ENCODE data around the gene CYFIP1. TPM values are rescaled to one million over a fixed set of nuclear protein-coding genes. Genes with fewer than 3 reads are reported as not detected.

The CYFIP1 gene
- total and polyA plus RNA-seq, 2 of the 8 experiments (the other 6 are each of a cell fraction or from before 2014, with no cell fraction given), result 38.6 to 81.7 TPM

DNA sequence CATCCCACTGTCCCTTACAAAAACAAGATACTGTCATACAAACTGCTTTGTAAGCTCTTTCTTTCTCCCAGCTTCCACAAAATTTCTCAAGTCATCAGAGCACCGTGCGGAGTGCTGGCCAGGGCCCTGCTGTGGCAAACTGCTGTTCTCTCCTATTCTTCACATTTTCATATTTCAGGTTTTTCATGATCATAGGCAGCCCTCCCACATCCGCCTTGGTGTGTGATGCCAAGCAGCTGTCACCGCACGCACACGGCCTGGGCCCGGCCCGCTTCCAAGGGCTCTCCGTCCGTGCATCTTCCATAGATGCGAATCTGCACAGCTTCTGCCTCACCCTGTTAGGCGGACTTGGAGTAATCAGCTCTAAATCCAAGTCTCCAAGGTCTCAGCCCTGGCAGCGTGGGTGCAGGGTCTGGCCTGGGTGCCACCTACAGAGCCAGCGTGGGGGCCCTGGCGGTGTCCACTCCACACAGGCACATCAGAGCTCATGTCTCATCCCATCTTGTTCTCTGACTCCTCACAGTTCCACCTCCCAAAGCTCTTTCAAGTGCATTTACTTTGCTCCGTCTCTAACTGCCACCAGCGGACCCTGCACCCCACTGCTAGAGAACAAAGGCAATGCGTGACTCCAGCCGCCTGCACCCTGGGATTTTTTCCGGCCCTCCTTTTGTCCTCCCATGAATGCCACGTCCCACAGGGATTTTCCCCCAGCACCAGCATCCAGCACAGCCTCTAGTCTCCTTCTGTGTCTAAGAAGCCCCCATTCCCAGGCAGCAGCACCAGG is 27.2 kb downstream of the CYFIP1 start (continued):
- TF ChIP-seq EP300 (IDR thresholded peaks at IDR 0.05; ENCODE audit: borderline replicate concordance in 1 of 2, low read depth in 2 of 2, low read length in 2 of 2), result peak in 1 of 2 experiments; percentile 56; a peak in 1 of 3 replicates
- TF ChIP-seq, protein P1, sequence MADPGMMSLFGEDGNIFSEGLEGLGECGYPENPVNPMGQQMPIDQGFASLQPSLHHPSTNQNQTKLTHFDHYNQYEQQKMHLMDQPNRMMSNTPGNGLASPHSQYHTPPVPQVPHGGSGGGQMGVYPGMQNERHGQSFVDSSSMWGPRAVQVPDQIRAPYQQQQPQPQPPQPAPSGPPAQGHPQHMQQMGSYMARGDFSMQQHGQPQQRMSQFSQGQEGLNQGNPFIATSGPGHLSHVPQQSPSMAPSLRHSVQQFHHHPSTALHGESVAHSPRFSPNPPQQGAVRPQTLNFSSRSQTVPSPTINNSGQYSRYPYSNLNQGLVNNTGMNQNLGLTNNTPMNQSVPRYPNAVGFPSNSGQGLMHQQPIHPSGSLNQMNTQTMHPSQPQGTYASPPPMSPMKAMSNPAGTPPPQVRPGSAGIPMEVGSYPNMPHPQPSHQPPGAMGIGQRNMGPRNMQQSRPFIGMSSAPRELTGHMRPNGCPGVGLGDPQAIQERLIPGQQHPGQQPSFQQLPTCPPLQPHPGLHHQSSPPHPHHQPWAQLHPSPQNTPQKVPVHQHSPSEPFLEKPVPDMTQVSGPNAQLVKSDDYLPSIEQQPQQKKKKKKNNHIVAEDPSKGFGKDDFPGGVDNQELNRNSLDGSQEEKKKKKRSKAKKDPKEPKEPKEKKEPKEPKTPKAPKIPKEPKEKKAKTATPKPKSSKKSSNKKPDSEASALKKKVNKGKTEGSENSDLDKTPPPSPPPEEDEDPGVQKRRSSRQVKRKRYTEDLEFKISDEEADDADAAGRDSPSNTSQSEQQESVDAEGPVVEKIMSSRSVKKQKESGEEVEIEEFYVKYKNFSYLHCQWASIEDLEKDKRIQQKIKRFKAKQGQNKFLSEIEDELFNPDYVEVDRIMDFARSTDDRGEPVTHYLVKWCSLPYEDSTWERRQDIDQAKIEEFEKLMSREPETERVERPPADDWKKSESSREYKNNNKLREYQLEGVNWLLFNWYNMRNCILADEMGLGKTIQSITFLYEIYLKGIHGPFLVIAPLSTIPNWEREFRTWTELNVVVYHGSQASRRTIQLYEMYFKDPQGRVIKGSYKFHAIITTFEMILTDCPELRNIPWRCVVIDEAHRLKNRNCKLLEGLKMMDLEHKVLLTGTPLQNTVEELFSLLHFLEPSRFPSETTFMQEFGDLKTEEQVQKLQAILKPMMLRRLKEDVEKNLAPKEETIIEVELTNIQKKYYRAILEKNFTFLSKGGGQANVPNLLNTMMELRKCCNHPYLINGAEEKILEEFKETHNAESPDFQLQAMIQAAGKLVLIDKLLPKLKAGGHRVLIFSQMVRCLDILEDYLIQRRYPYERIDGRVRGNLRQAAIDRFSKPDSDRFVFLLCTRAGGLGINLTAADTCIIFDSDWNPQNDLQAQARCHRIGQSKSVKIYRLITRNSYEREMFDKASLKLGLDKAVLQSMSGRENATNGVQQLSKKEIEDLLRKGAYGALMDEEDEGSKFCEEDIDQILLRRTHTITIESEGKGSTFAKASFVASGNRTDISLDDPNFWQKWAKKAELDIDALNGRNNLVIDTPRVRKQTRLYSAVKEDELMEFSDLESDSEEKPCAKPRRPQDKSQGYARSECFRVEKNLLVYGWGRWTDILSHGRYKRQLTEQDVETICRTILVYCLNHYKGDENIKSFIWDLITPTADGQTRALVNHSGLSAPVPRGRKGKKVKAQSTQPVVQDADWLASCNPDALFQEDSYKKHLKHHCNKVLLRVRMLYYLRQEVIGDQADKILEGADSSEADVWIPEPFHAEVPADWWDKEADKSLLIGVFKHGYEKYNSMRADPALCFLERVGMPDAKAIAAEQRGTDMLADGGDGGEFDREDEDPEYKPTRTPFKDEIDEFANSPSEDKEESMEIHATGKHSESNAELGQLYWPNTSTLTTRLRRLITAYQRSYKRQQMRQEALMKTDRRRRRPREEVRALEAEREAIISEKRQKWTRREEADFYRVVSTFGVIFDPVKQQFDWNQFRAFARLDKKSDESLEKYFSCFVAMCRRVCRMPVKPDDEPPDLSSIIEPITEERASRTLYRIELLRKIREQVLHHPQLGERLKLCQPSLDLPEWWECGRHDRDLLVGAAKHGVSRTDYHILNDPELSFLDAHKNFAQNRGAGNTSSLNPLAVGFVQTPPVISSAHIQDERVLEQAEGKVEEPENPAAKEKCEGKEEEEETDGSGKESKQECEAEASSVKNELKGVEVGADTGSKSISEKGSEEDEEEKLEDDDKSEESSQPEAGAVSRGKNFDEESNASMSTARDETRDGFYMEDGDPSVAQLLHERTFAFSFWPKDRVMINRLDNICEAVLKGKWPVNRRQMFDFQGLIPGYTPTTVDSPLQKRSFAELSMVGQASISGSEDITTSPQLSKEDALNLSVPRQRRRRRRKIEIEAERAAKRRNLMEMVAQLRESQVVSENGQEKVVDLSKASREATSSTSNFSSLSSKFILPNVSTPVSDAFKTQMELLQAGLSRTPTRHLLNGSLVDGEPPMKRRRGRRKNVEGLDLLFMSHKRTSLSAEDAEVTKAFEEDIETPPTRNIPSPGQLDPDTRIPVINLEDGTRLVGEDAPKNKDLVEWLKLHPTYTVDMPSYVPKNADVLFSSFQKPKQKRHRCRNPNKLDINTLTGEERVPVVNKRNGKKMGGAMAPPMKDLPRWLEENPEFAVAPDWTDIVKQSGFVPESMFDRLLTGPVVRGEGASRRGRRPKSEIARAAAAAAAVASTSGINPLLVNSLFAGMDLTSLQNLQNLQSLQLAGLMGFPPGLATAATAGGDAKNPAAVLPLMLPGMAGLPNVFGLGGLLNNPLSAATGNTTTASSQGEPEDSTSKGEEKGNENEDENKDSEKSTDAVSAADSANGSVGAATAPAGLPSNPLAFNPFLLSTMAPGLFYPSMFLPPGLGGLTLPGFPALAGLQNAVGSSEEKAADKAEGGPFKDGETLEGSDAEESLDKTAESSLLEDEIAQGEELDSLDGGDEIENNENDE (IDR thresholded peaks at IDR 0.05; ENCODE audit: insufficient replicate concordance, low read length), result no peak
- no peak for TF ChIP-seq TBP (IDR thresholded peaks at IDR 0.05; ENCODE audit: low read depth, low read length)
- TF ChIP-seq, protein P2, sequence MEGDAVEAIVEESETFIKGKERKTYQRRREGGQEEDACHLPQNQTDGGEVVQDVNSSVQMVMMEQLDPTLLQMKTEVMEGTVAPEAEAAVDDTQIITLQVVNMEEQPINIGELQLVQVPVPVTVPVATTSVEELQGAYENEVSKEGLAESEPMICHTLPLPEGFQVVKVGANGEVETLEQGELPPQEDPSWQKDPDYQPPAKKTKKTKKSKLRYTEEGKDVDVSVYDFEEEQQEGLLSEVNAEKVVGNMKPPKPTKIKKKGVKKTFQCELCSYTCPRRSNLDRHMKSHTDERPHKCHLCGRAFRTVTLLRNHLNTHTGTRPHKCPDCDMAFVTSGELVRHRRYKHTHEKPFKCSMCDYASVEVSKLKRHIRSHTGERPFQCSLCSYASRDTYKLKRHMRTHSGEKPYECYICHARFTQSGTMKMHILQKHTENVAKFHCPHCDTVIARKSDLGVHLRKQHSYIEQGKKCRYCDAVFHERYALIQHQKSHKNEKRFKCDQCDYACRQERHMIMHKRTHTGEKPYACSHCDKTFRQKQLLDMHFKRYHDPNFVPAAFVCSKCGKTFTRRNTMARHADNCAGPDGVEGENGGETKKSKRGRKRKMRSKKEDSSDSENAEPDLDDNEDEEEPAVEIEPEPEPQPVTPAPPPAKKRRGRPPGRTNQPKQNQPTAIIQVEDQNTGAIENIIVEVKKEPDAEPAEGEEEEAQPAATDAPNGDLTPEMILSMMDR (IDR thresholded peaks at IDR 0.05; ENCODE audit: control extremely low read depth in 1 of 3, insufficient read depth in 1 of 3, low read depth in 1 of 3, low read length in 3 of 3), result no peak
- peak; percentile 79 for TF ChIP-seq POLR2AphosphoS5 (IDR thresholded peaks at IDR 0.05; ENCODE audit: low read depth, low read length)
- TF ChIP-seq RXRA (IDR thresholded peaks at IDR 0.05; ENCODE audit: insufficient read depth, low read depth, low read length), result 0 out of 2 replicates have a peak, but pooled peaks have one; percentile 4

All from H1 (cell line).